ENCODE results near the gene UGGT2. TPM values are rescaled to one million over a fixed set of nuclear protein-coding genes. Genes with fewer than 3 reads are reported as not detected.

Gene UGGT2
- total RNA-seq, 1 experiment from 2014 or later = 34.5 TPM

DNA sequence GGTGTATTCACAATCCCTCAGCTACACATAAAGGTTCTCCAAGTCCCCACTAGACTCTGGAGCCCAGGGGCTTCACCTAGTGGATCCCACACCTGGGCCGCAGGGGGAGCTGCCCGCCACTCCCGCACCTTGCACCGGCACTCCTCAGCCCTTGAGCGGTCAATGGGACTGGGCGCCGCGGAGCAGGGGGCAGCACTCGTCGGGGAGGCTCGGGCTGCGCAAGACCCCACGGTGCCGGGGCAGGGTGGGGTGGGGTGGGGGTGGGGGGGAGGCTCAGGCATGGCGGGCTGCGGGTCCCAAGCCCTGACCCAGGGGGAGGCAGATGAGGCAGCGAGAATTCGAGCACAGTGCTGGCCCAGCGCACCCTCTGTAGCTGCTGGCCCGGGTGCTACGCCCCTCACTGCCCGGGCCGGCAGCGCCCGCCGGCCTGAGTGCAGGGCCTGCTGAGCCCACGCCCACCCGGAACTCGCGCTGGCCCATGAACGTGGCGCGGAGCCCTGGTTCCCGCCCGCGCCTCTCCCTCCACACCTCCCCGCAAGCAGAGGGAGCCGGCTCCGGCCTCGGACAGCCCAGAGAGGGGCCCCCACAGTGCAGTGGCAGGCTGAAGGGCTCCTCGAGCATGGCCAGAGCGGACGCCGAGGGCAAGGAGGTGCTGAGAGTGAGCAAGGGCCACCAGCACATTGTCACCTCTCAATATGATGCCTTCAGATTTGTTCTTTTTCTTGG is 121.7 kb downstream of the UGGT2 start:
- no peak overlapping the region for H3K4ac ChIP-seq (ENCODE audit: low read depth, low read length)
- DNase-seq = no peak
- no peak overlapping the region for H2BK120ac ChIP-seq (ENCODE audit: low read depth, low read length, poor library complexity, severe bottlenecking)
- no peaks in the 10 kb centered on the region for H3K79me1 ChIP-seq (ENCODE audit: insufficient read depth, low read depth, low read length, poor library complexity, severe bottlenecking)
- H3K4me1 ChIP-seq (ENCODE audit: insufficient read depth, low read length) = no peaks in the 10 kb centered on the region
- no CpG with 5 or more reads among the region's 44 CpGs for WGBS (ENCODE audit: extremely low coverage, insufficient read length, low lambda C conversion rate)
- no peak overlapping the region for H3K18ac ChIP-seq (ENCODE audit: insufficient read length, low read depth, low read length)
- no peaks in the 10 kb centered on the region for H4K20me1 ChIP-seq (ENCODE audit: control insufficient read depth, insufficient read depth, insufficient read length)
- H2AK5ac ChIP-seq (ENCODE audit: insufficient read length, low read length) = no peak overlapping the region
- no peak overlapping the region for H2BK20ac ChIP-seq (ENCODE audit: low read depth, low read length, poor library complexity, severe bottlenecking)
- H3K9ac ChIP-seq (ENCODE audit: extremely low read depth, insufficient read length, low read length) = no peak overlapping the region
- Mint-ChIP-seq H3K27me3 (ENCODE audit: low read depth) (no peaks in the 10 kb centered on the region), H3K9me3 (peaks cover 69 to 76% of the 10 kb centered on the region in 2 experiments), H3K4me3 (no peak overlapping the region), H3K27ac (no peak overlapping the region), H3K4me1 (no peaks in the 10 kb centered on the region), H3K36me3 (ENCODE audit: insufficient read depth in 1 of 3, low read depth in 3 of 3) (peaks cover 76 to 83% (median 81%) of the 10 kb centered on the region in 3 experiments)
- no peak overlapping the region for H2AFZ ChIP-seq (ENCODE audit: low read length)
- no peak overlapping the region for H3K27ac ChIP-seq (ENCODE audit: insufficient read length, low read depth, low read length)
- TF ChIP-seq, protein P1, sequence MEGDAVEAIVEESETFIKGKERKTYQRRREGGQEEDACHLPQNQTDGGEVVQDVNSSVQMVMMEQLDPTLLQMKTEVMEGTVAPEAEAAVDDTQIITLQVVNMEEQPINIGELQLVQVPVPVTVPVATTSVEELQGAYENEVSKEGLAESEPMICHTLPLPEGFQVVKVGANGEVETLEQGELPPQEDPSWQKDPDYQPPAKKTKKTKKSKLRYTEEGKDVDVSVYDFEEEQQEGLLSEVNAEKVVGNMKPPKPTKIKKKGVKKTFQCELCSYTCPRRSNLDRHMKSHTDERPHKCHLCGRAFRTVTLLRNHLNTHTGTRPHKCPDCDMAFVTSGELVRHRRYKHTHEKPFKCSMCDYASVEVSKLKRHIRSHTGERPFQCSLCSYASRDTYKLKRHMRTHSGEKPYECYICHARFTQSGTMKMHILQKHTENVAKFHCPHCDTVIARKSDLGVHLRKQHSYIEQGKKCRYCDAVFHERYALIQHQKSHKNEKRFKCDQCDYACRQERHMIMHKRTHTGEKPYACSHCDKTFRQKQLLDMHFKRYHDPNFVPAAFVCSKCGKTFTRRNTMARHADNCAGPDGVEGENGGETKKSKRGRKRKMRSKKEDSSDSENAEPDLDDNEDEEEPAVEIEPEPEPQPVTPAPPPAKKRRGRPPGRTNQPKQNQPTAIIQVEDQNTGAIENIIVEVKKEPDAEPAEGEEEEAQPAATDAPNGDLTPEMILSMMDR (conservative IDR thresholded peaks at IDR 0.05) = no peak
- H2BK5ac ChIP-seq (ENCODE audit: insufficient read length, low read length) = no peak overlapping the region
- H3K23me2 ChIP-seq (ENCODE audit: insufficient read length, low read depth, low read length, poor library complexity, severe bottlenecking) = no peaks in the 10 kb centered on the region
- H4K8ac ChIP-seq (replicated peaks; ENCODE audit: insufficient read length, low read depth, low read length) = no peak overlapping the region
- H3K79me2 ChIP-seq (ENCODE audit: insufficient read depth, low read length) = no peaks in the 10 kb centered on the region
- H3K14ac ChIP-seq (ENCODE audit: insufficient read depth, low read length) = no peak overlapping the region
- H4K5ac ChIP-seq (ENCODE audit: insufficient read length, low read depth, low read length) = no peak overlapping the region
- H3K23ac ChIP-seq (ENCODE audit: insufficient read length, low read depth, low read length) = no peak overlapping the region
- H3K27me3 ChIP-seq (ENCODE audit: insufficient read depth, low read length) = no peaks in the 10 kb centered on the region
- H2BK12ac ChIP-seq (ENCODE audit: insufficient read length, low read depth, low read length) = no peak overlapping the region
- H3K9me3 ChIP-seq (ENCODE audit: control insufficient read depth, low read depth, low read length) = peaks cover 4% of the 10 kb centered on the region
- no peak overlapping the region for H4K91ac ChIP-seq (ENCODE audit: insufficient read length, low read depth, low read length)
- no peak overlapping the region for H3T11ph ChIP-seq (ENCODE audit: low read length)
- no peak overlapping the region for H3K4me2 ChIP-seq (ENCODE audit: insufficient read depth, insufficient read length, low read length)
- no peak overlapping the region for H2BK15ac ChIP-seq (ENCODE audit: low read depth, low read length)
- H3K56ac ChIP-seq (ENCODE audit: insufficient read length, low read depth, low read length) = no peak overlapping the region
